ENCODE results near the gene DOCK8.

Gene DOCK8

DNA sequence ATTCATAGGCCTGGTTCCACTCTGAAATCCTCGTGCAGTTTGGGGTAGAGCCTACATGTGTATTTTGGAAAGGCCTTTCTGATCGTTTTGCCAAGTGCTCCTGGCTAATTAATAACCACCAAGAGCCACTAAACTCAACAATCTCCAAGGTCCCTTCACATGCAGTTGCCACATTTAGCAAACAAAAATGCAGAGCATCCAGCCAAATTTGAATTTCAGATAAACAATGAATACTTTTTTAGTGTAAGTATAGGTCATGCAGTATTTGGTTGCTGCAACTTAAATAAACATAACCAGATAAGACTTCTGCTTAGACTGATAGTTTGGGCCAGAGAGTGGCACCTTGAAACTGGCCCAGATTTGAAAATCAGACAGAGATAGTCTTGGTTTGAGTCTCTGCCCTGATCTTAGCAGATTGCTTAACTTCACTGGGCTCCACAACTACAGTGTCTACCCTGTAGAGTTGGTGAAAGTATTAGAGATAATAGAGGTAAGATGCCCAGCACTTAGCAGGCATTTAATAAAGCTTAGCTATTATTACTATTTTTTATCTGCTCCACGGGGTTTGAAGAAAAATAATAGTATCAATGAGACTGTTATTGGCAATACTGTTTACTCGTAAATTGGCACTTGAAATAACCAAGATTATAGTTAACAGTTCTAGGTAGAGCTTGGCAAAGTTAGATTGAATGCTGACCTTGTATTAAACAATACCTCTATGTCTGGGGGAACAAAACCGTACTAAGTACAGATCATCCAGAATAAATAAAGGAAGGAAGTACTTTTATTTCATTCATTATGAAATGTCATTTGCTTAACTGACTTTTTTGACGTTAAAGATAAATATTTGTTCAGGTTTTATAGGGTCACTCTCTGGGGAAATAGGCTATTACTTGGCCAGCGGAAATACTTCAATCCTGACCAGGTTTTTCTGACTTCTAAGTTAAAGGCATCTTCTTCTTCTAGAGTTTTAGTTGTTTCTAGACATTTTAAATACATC is 274.8 kb downstream of the DOCK8 start:
- TF ChIP-seq TOX (CRISPR knock-in tag; IDR thresholded peaks at IDR 0.05; ENCODE audit: borderline replicate concordance) (no peak), ZFP30 (CRISPR knock-in tag; IDR thresholded peaks at IDR 0.05) (no peak), CSDC2 (CRISPR knock-in tag; IDR thresholded peaks at IDR 0.05) (no peak), ZFP3 (CRISPR knock-in tag; IDR thresholded peaks at IDR 0.05) (no peak), GLIS3 (CRISPR knock-in tag; IDR thresholded peaks at IDR 0.05) (no peak), RARB (CRISPR knock-in tag; IDR thresholded peaks at IDR 0.05) (no peak), ZNF565 (CRISPR knock-in tag; conservative IDR thresholded peaks at IDR 0.05; ENCODE audit: low read depth) (no peak), ZNF70 (CRISPR knock-in tag; IDR thresholded peaks at IDR 0.05) (no peak), ZC3H10 (CRISPR knock-in tag; IDR thresholded peaks at IDR 0.05) (no peak)
- TF ChIP-seq, protein P1, sequence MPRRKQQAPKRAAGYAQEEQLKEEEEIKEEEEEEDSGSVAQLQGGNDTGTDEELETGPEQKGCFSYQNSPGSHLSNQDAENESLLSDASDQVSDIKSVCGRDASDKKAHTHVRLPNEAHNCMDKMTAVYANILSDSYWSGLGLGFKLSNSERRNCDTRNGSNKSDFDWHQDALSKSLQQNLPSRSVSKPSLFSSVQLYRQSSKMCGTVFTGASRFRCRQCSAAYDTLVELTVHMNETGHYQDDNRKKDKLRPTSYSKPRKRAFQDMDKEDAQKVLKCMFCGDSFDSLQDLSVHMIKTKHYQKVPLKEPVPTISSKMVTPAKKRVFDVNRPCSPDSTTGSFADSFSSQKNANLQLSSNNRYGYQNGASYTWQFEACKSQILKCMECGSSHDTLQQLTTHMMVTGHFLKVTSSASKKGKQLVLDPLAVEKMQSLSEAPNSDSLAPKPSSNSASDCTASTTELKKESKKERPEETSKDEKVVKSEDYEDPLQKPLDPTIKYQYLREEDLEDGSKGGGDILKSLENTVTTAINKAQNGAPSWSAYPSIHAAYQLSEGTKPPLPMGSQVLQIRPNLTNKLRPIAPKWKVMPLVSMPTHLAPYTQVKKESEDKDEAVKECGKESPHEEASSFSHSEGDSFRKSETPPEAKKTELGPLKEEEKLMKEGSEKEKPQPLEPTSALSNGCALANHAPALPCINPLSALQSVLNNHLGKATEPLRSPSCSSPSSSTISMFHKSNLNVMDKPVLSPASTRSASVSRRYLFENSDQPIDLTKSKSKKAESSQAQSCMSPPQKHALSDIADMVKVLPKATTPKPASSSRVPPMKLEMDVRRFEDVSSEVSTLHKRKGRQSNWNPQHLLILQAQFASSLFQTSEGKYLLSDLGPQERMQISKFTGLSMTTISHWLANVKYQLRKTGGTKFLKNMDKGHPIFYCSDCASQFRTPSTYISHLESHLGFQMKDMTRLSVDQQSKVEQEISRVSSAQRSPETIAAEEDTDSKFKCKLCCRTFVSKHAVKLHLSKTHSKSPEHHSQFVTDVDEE (CRISPR knock-in tag; IDR thresholded peaks at IDR 0.05): no peak
- TF ChIP-seq, protein P2, sequence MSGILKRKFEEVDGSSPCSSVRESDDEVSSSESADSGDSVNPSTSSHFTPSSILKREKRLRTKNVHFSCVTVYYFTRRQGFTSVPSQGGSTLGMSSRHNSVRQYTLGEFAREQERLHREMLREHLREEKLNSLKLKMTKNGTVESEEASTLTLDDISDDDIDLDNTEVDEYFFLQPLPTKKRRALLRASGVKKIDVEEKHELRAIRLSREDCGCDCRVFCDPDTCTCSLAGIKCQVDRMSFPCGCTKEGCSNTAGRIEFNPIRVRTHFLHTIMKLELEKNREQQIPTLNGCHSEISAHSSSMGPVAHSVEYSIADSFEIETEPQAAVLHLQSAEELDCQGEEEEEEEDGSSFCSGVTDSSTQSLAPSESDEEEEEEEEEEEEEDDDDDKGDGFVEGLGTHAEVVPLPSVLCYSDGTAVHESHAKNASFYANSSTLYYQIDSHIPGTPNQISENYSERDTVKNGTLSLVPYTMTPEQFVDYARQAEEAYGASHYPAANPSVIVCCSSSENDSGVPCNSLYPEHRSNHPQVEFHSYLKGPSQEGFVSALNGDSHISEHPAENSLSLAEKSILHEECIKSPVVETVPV (CRISPR knock-in tag; IDR thresholded peaks at IDR 0.05): no peak

DNA sequence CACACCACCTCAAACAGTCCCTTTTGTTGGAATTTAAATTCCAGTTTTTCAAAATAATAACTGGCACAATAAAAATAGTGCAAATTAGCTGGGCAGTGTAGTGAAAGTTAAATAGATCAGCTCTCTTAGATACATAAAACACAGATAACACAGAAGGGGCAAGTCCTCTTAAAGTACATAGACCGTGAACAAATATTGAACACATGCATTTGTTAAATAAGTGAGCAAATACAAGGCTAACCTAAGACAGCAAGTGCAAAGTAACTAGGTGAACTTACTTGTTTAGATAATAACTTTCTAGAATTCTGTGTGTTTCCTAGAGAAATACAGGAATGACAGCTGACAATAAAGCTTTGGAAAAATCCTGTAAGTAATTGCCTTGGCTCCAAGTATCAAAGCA is 280.1 kb downstream of the DOCK8 start:
- TF ChIP-seq ZNF70 (CRISPR knock-in tag; IDR thresholded peaks at IDR 0.05): no peak
- TF ChIP-seq, protein P1 (CRISPR knock-in tag; IDR thresholded peaks at IDR 0.05): no peak
- TF ChIP-seq ISL1 (CRISPR knock-in tag; IDR thresholded peaks at IDR 0.05): no peak
- TF ChIP-seq ZFP3 (CRISPR knock-in tag; IDR thresholded peaks at IDR 0.05): no peak
- no peak for TF ChIP-seq PPARA (CRISPR knock-in tag; IDR thresholded peaks at IDR 0.05; ENCODE audit: borderline replicate concordance)
- no peak for TF ChIP-seq RARB (CRISPR knock-in tag; IDR thresholded peaks at IDR 0.05)

More for the DNA sequence above, 274.8 kb downstream of the DOCK8 start:
- no peak for ATAC-seq

DNA sequence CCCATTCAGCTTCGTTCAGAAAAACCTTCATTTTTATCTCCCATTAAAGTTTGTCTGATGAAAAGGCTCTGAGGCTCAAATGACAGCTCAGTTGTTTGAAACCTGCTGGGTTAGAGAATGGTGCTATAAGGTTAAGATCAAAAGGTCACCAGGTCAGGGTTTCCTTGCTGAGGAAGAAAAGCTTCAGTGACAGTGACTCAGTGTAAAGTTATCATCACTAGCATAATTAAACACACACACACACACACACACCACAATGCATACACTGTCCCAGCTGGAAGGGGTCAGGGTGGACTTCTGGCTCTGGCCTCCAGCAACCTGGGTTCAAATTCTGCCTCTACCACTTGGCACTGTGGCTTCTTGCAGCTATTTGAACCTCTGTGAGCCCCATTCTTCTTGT is 281.1 kb downstream of the DOCK8 start:
- ATAC-seq: no peak
- TF ChIP-seq, protein P3, sequence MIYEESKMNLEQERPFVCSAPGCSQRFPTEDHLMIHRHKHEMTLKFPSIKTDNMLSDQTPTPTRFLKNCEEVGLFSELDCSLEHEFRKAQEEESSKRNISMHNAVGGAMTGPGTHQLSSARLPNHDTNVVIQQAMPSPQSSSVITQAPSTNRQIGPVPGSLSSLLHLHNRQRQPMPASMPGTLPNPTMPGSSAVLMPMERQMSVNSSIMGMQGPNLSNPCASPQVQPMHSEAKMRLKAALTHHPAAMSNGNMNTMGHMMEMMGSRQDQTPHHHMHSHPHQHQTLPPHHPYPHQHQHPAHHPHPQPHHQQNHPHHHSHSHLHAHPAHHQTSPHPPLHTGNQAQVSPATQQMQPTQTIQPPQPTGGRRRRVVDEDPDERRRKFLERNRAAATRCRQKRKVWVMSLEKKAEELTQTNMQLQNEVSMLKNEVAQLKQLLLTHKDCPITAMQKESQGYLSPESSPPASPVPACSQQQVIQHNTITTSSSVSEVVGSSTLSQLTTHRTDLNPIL (CRISPR knock-in tag; IDR thresholded peaks at IDR 0.05; ENCODE audit: low read depth): no peak
- TF ChIP-seq ESRRG (CRISPR knock-in tag; IDR thresholded peaks at IDR 0.05): no peak
- no peak for TF ChIP-seq TOX (CRISPR knock-in tag; IDR thresholded peaks at IDR 0.05; ENCODE audit: borderline replicate concordance)
- TF ChIP-seq, protein P2 (CRISPR knock-in tag; IDR thresholded peaks at IDR 0.05): no peak
- TF ChIP-seq ZNF8 (CRISPR knock-in tag; IDR thresholded peaks at IDR 0.05): no peak
- no peak for TF ChIP-seq BACH2 (CRISPR knock-in tag; IDR thresholded peaks at IDR 0.05; ENCODE audit: borderline replicate concordance)

More for the DNA sequence above, 280.1 kb downstream of the DOCK8 start:
- ATAC-seq: no peak

Data from SK-N-SH treated with all-trans-retinoic acid at 6 μM for 48 hours (cell line).